GM21737 (cell line): ENCODE results near the gene KDM7A.

ENCODE experiments used
- ATAC-seq: cut with Tn5 transposase; IDR thresholded peaks from one replicate; pipeline ENCODE4 v1.9.1; 2021; ENCODE audit warnings: mild to moderate bottlenecking, moderate library complexity; ENCODE audit not compliant: unreplicated experiment

Gene KDM7A

GRCh38 chr7:140085447-140085846 is 91.3 kb downstream of the KDM7A start:
- ATAC-seq: no peak

GRCh38 chr7:140084972-140085371 is 91.8 kb downstream of the KDM7A start:
- ATAC-seq: peak; percentile 84

GRCh38 chr7:140084142-140084655 is 92.6 kb downstream of the KDM7A start:
- ATAC-seq: no peak

GRCh38 chr7:140082770-140083169 is 94.0 kb downstream of the KDM7A start:
- ATAC-seq: no peak

- no peak for ATAC-seq
These were observed 94.9 kb downstream of the KDM7A start for GRCh38 chr7:140081774-140082425.

- no peak for ATAC-seq
These were observed 95.9 kb downstream of the KDM7A start for GRCh38 chr7:140080919-140081318.

GRCh38 chr7:140079121-140079536 is 97.7 kb downstream of the KDM7A start:
- ATAC-seq: no peak

- no peak for ATAC-seq
These were observed 98.4 kb downstream of the KDM7A start for GRCh38 chr7:140078392-140078791.

GRCh38 chr7:140074780-140075179 is 102.0 kb downstream of the KDM7A start:
- no peak for ATAC-seq

- no peak for ATAC-seq
These were observed 106.2 kb downstream of the KDM7A start for GRCh38 chr7:140070546-140070945.

GRCh38 chr7:140069298-140069949 is 107.4 kb downstream of the KDM7A start:
- ATAC-seq: no peak

GRCh38 chr7:140068033-140068432 is 108.8 kb downstream of the KDM7A start:
- no peak for ATAC-seq

- no peak for ATAC-seq
These were observed 109.7 kb downstream of the KDM7A start for GRCh38 chr7:140067052-140067451.

- peak; percentile 95 for ATAC-seq
These were observed 114.1 kb downstream of the KDM7A start, which contains the start of gene PARP12 for GRCh38 chr7:140062528-140063299. Gene PARP12 (minus strand): TSS chr7:140062951. CDS start chr7:140062847, 104 bp downstream.

GRCh38 chr7:140062118-140062527 is 114.7 kb downstream of the KDM7A start:
- peak; percentile 18 for ATAC-seq

- no peak for ATAC-seq
These were observed 115.2 kb downstream of the KDM7A start for GRCh38 chr7:140061607-140061930.

GRCh38 chr7:140060788-140061606 is 115.8 kb downstream of the KDM7A start:
- no peak for ATAC-seq

GRCh38 chr7:140060243-140060630 is 116.5 kb downstream of the KDM7A start:
- no peak for ATAC-seq

- ATAC-seq: no peak
These were observed 117.2 kb downstream of the KDM7A start for GRCh38 chr7:140059273-140060242.

GRCh38 chr7:140058517-140058916 is 118.3 kb downstream of the KDM7A start:
- no peak for ATAC-seq
